Purkinje cell (primary cell): Measurements from ENCODE around the gene MYH9. TPM values are rescaled to one million over a fixed set of nuclear protein-coding genes. Genes with fewer than 3 reads are reported as not detected.

Experiments used
- polyA plus RNA-seq: library from polyadenylated mRNA; unstranded; fragments of >200 nt; fragmentation: Nextera tagmentation; gene quantifications from 2 replicates; pipeline ENCODE4 v1.2.1, GENCODE V29; 2014

Gene MYH9
- polyA plus RNA-seq, result 0.84 and 7.9 TPM in 2 replicates

DNA sequence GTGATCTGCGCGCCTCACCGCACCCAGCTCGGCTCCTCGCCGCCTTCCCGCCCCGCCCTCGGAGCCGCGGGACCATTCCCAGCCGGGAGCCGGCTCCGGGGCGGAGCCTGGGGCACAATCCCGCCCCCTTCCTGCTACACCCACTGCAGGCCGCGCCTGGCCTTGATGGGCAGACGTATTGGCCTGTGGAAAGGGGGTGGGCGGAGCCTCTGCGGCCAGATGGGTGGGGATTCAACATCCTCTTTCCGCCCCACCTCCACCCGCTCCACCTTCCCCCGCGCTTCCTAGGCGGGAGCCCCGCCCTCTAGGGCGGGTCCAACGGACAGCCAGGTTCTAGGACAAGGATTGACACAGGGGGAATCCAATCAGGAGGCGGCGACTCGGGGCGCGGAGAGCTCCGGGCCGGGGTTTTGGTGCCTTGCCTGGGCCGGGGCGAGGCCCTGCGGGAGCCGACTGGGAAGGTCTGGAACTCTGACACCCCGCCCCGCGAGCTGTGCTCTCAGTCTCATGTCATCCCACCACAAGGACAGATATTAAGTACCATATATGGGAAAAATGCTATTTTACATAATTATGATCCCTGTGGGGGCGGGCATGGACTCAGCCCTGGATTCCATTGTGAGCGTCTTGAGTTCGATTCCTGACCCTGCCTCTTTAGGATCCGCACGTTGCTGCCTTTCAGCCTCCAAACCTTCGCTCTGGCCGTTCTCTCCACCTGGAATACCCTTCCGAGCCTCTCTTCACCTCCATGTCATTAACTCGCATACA is at the start of gene MYH9:
TSS of gene MYH9 (minus strand) at position 9 of the 768 bp plus-strand sequence. CDS start 38,731 bp downstream, outside the sequence.

GRCh38 chr22:36252754-36253522 is 134.8 kb downstream of the MYH9 start, which contains the start of gene APOL1:
Gene APOL1, plus strand, starts transcription at chr22:36253133. Its CDS starts 1,823 bp downstream, at chr22:36254956.

GRCh38 chr22:36239401-36240171 is 148.2 kb downstream of the MYH9 start, which contains the start of gene APOL2:
Gene APOL2, minus strand, starts transcription at chr22:36239527. Its CDS starts 6,365 bp downstream, at chr22:36233162.

Other genes starting within 250 kb of the MYH9 start
- not detected in 2 replicates for gene APOL3, start 227.2 kb downstream of the MYH9 start, polyA plus RNA-seq
- not detected in 2 replicates for gene APOL4, start 186.2 kb downstream of the MYH9 start, polyA plus RNA-seq
- gene APOL2, start 148.4 kb downstream of the MYH9 start, polyA plus RNA-seq, result 16.6 and 23.8 TPM in 2 replicates
- gene APOL1, start 134.8 kb downstream of the MYH9 start, polyA plus RNA-seq, result 0.17 TPM in 1 of 2 replicates, not detected in the other
- 78.1 and 107 TPM in 2 replicates for gene TXN2, start 93.7 kb upstream of the MYH9 start, polyA plus RNA-seq
- gene FOXRED2, start 119.1 kb upstream of the MYH9 start, polyA plus RNA-seq, result 3.0 and 6.8 TPM in 2 replicates
- gene EIF3D, start 141.2 kb upstream of the MYH9 start, polyA plus RNA-seq, result 58.2 and 60.9 TPM in 2 replicates